A673 (cell line): ENCODE measurements around the gene MYH15.
A peak's percentile ranks its signal among the peaks of the same experiment; 100 is the strongest.

Experiments
- EZH2 ChIP-seq: fragments of 200-600 bp; sonication (generic); IDR thresholded peaks from 2 replicates; pipeline ENCODE4 v1.6.1; 2017; ENCODE audit warnings: borderline replicate concordance, low read depth, mild to moderate bottlenecking, mixed read lengths, antibody characterized with exemption, low read length; ENCODE audit not compliant: poor library complexity, severe bottlenecking
- TF ChIP-seq, protein P1 (sequence below): fragments of 300-800, 200-600 bp; sonication (generic); conservative IDR thresholded peaks from 2 replicates; pipeline ENCODE4 v1.5.1; 2017; ENCODE audit warnings: low read depth, mild to moderate bottlenecking, antibody characterized with exemption, low read length, moderate library complexity, mixed read lengths

- no peak for TF ChIP-seq EZH2
- TF ChIP-seq, protein P1, sequence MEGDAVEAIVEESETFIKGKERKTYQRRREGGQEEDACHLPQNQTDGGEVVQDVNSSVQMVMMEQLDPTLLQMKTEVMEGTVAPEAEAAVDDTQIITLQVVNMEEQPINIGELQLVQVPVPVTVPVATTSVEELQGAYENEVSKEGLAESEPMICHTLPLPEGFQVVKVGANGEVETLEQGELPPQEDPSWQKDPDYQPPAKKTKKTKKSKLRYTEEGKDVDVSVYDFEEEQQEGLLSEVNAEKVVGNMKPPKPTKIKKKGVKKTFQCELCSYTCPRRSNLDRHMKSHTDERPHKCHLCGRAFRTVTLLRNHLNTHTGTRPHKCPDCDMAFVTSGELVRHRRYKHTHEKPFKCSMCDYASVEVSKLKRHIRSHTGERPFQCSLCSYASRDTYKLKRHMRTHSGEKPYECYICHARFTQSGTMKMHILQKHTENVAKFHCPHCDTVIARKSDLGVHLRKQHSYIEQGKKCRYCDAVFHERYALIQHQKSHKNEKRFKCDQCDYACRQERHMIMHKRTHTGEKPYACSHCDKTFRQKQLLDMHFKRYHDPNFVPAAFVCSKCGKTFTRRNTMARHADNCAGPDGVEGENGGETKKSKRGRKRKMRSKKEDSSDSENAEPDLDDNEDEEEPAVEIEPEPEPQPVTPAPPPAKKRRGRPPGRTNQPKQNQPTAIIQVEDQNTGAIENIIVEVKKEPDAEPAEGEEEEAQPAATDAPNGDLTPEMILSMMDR, result peak; percentile 66
These were observed 16.5 kb downstream of the MYH15 start for GRCh38 chr3:108493862-108494261.
